Ishikawa (cell line): ENCODE results near the gene OR51D1.
A peak's percentile ranks its signal among the peaks of the same experiment; 100 is the strongest.

ENCODE experiments used
- CEBPB ChIP-seq: IDR thresholded peaks from 2 replicates; pipeline ENCODE4 v1.6.1; 2012
- CREB1 ChIP-seq: IDR thresholded peaks from 2 replicates; pipeline ENCODE4 v1.6.1; 2012; ENCODE audit warnings: low read depth
- EGR1 ChIP-seq: IDR thresholded peaks from 2 replicates; pipeline ENCODE4 v1.6.1; 2012
- EP300 ChIP-seq: IDR thresholded peaks from 2 replicates; pipeline ENCODE4 v1.6.1; 2012; ENCODE audit warnings: borderline replicate concordance
- FOXM1 ChIP-seq: IDR thresholded peaks from 2 replicates; pipeline ENCODE4 v1.6.1; 2012; ENCODE audit warnings: low read depth, borderline replicate concordance
- MAX ChIP-seq: IDR thresholded peaks from 2 replicates; pipeline ENCODE4 v1.6.1; 2012
- NFIC ChIP-seq: IDR thresholded peaks from 2 replicates; pipeline ENCODE4 v1.6.1; 2012
- RAD21 ChIP-seq: IDR thresholded peaks from 2 replicates; pipeline ENCODE4 v1.6.1; 2012; ENCODE audit warnings: low read depth
- REST ChIP-seq: IDR thresholded peaks from 2 replicates; pipeline ENCODE4 v1.6.1; 2012; ENCODE audit warnings: low read depth, mild to moderate bottlenecking
- TAF1 ChIP-seq: IDR thresholded peaks from 2 replicates; pipeline ENCODE4 v1.6.1; 2012; ENCODE audit warnings: low read depth, mild to moderate bottlenecking
- TCF12 ChIP-seq: IDR thresholded peaks from 2 replicates; pipeline ENCODE4 v1.6.1; 2012; ENCODE audit warnings: low read depth
- TEAD4 ChIP-seq: IDR thresholded peaks from 2 replicates; pipeline ENCODE4 v1.6.1; 2012
- USF1 ChIP-seq: IDR thresholded peaks from 2 replicates; pipeline ENCODE4 v1.6.1; 2012
- YY1 ChIP-seq: IDR thresholded peaks from 2 replicates; pipeline ENCODE4 v1.6.1; 2012; ENCODE audit warnings: low read depth
- ZBTB7A ChIP-seq: IDR thresholded peaks from 2 replicates; pipeline ENCODE4 v1.6.1; 2012; ENCODE audit warnings: low read depth

OR51D1 gene

GRCh38 chr11:4636962-4637661 lies at the start of gene OR51D1:
TSS of gene OR51D1 (plus strand) at chr11:4637477. CDS start at chr11:4639791, 2,314 bp downstream.
- no peak for TF ChIP-seq NFIC
- no peak for TF ChIP-seq YY1
- no peak for TF ChIP-seq MAX
- TF ChIP-seq EP300, result no peak
- peak; percentile 78 for TF ChIP-seq RAD21
- TF ChIP-seq TAF1, result no peak
- TF ChIP-seq TCF12, result no peak
- TF ChIP-seq FOXM1, result no peak
- no peak for TF ChIP-seq EGR1

GRCh38 chr11:4589017-4589416 lies 48.3 kb upstream of the OR51D1 start:
- TF ChIP-seq REST, result no peak
- no peak for TF ChIP-seq ZBTB7A
- no peak for TF ChIP-seq YY1
- TF ChIP-seq FOXM1, result no peak
- no peak for TF ChIP-seq EP300
- TF ChIP-seq NFIC, result no peak
- no peak for TF ChIP-seq MAX
- no peak for TF ChIP-seq EGR1
- no peak for TF ChIP-seq RAD21

GRCh38 chr11:4593739-4594138 lies 43.5 kb upstream of the OR51D1 start, which contains the start of gene OR52I1:
TSS of gene OR52I1 (plus strand) at chr11:4594039. CDS start at chr11:4594039, 0 bp downstream.
- TF ChIP-seq CREB1 (no peak), TAF1 (no peak), USF1 (no peak), FOXM1 (no peak)

GRCh38 chr11:4605057-4605456 lies 32.2 kb upstream of the OR51D1 start:
- TF ChIP-seq YY1, result no peak
- TF ChIP-seq ZBTB7A, result no peak

- TF ChIP-seq RAD21, result no peak
- TF ChIP-seq TEAD4, result no peak
- TF ChIP-seq MAX, result no peak
- no peak for TF ChIP-seq USF1
- no peak for TF ChIP-seq FOXM1
- TF ChIP-seq TCF12, result no peak
- TF ChIP-seq ZBTB7A, result no peak
- no peak for TF ChIP-seq CEBPB
- TF ChIP-seq EGR1, result no peak
- no peak for TF ChIP-seq TAF1
- no peak for TF ChIP-seq NFIC
- TF ChIP-seq YY1, result no peak
- no peak for TF ChIP-seq EP300
Observed at GRCh38 chr11:4606231-4607015, 30.9 kb upstream of the OR51D1 start.

- no peak for TF ChIP-seq TAF1
- TF ChIP-seq CEBPB, result no peak
- TF ChIP-seq NFIC, result no peak
- no peak for TF ChIP-seq REST
- TF ChIP-seq ZBTB7A, result no peak
- TF ChIP-seq EP300, result no peak
- no peak for TF ChIP-seq TEAD4
- TF ChIP-seq TCF12, result no peak
- no peak for TF ChIP-seq USF1
- TF ChIP-seq MAX, result no peak
- TF ChIP-seq RAD21, result no peak
- no peak for TF ChIP-seq FOXM1
- TF ChIP-seq YY1, result no peak
- no peak for TF ChIP-seq EGR1
- no peak for TF ChIP-seq CREB1
Observed at GRCh38 chr11:4607096-4607495, 30.2 kb upstream of the OR51D1 start.
